Stimulated activated CD4-positive, alpha-beta T cell treated with anti-CD3 and anti-CD28 coated beads, TNF-alpha, amount 100 ng/mL, for 1 hour (primary cell): ENCODE measurements around the gene OR2Y1.
"Not testable (repeated sequence)": the region's sequence is repeated elsewhere in the genome, so short reads cannot be mapped to it uniquely, and the experiment has no call there.

ENCODE experiments used
- DNase-seq, 3 donors: peaks; one replicate each; pipeline ENCODE4 v3.0.0-alpha.2; 2020; ENCODE audit warnings: low read depth in 3 of 3, low spot score in 1 of 3

The OR2Y1 gene, protein sequence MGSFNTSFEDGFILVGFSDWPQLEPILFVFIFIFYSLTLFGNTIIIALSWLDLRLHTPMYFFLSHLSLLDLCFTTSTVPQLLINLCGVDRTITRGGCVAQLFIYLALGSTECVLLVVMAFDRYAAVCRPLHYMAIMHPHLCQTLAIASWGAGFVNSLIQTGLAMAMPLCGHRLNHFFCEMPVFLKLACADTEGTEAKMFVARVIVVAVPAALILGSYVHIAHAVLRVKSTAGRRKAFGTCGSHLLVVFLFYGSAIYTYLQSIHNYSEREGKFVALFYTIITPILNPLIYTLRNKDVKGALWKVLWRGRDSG

DNA sequence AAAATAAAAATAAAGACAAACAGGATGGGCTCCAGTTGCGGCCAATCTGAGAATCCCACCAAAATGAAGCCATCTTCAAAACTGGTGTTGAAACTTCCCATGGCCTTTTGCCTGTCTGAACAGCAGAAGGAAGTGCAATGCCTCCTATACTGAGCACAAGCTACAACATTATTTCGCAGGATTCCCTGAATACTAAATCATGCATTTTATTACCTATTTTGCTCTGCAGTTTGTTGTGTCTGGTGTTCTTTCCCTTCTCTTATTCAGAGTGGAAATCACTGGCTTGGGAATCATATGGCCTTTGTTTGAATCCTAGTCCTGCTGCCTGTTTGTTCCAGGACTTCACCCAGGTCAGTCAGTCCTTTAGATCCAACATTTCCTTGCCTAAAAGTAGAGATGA, at the start of gene OR2Y1:
Gene OR2Y1 (minus strand): TSS at position 101 of the 400 bp plus-strand sequence. CDS start 0 bp downstream, at position 101.
- no peak for DNase-seq

DNA sequence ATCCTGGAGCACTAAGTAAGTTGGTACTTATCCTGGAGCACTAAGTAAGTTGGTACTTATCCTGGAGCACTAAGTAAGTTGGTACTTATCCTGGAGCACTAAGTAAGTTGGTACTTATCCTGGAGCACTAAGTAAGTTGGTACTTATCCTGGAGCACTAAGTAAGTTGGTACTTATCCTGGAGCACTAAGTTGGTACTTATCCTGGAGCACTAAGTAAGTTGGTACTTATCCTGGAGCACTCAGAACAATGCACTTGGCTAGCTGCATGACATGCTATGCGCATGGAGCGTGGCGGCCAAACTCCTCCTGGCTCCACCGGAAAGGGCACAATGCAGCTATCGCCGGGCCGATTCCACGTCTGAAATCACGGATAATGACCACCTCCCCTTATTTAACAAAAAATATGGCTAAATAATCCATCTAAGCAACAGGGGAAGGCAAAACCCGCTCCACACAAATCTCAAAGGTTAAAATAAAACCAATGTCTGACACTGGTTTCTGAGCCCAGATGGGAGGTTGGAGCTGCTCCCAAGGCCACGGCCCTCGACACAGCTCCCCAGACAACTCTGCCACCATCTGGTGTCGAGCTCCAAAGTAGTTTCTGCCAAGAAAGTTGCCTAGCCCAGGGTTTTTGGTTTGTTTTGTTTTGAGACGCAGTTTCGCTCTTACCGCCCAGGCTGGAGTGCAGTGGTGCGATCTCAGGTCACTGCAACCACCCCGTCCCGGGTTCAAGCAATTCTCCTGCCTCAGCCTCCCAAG, 49.0 kb upstream of the OR2Y1 start:
- DNase-seq, result not testable (repeated sequence)

DNA sequence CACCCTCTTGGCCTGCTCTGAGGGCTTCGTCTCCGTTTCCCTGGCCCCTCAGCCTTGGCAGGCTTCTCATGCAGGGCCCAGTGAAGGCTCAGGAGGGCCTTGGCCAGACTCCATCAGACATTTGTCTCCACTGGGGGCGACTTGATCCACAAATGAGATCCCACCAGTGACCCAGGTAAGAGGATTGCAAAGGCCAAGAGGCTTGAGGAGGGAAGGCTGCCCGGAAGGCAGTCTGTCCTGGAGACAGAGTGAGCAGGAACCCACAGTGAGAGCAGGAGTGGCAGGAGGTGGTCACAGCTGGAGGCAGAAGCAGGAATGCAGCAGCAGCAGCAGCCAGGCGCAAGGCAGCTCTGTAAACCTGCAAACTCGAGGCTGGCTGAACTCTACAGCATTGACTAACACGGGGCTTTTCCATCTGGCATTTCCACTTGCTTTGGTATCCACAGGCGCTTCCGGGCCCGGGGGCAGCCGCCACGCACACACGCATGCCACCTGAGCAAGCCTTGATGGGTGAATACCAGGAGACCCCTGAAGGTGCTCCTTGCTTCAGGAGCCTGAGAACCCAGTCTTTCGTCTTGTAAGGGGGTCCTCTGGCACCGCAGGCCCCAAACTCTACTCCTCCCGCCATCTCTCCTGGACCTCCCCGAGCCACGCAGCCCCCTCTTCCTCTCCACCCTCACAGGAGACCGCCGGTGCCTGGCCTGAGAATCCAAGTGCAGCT, 48.0 kb upstream of the OR2Y1 start:
- DNase-seq, result no peak

DNA sequence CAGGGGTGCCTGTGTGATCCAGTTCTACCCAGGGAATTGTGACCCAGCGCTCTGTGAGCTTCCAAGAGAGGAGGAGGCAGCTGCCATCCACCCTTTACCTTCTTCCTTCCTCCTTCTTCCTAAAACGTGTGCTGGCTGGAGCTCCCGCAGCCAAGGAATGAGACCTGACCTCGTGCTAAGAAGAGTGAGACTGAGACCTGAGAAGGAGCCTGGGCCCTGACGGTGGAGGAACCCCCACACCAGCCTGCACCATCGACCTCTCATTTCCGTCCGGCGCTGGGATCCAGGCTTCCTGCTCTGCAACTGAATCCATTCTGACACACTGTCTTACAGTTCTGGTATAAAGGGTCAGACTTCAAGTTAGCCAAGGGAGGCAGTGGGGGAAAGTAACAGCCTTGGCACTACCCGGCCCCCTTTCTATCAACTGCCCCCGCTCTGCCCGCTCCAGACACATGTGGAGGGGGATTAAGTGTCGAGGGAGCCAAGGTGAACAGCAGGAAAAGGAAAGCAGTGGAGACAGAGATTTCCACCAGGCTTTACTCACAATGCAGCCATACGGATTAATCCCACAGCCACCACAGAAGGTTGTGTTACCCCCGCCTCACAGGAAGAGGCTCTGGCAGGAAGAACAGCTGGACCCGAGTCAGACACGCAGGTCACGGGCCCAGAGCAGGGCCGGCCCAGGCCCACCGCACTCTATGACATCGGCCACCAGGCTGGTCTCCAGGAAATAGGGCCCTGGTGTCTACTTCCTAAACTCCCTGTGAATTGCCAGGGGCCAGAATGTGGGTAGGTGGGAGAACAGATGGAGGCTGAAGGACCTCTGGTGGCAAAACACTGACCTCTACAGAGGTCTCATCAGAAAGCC, 46.9 kb upstream of the OR2Y1 start:
- DNase-seq, result no peak

- DNase-seq, result no peak
Measured at GRCh38 chr5:180785794-180786221, 46.0 kb upstream of the OR2Y1 start.

DNA sequence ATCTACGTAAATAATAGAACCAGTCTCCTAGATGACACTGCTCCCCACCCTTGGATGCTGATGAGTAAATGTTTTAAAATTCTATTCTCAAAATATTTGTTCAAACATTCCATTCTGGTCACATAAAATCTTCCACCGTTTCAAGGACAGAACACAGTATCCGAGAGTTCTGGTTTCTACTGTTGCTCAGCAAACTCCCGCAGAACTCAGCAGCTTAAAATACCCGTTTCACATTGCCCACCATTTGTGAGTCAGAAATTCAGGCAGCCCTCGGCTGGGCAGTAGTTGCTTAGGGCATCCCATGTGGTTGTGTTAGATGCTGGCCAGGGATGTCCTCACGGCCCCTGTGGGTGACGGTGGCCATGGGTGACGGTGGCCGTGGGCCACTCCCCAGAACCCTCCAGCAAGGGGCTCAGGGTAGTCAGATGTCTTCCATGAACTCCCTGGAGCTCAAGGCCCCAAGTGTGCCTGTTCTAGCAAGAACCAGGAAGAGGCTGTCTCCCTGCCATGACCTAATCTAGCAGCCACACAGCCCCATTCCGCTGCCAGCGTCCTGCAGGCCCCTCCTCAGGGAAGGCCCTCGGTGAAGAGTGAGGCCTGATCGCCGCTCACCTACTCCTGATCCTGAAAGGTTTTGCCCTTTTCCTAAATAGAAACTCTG, 45.4 kb upstream of the OR2Y1 start:
- DNase-seq, result no peak

GRCh38 chr5:180784497-180785097, 44.7 kb upstream of the OR2Y1 start:
- DNase-seq, result peak; percentile 49 to 53 (median 51)

DNA sequence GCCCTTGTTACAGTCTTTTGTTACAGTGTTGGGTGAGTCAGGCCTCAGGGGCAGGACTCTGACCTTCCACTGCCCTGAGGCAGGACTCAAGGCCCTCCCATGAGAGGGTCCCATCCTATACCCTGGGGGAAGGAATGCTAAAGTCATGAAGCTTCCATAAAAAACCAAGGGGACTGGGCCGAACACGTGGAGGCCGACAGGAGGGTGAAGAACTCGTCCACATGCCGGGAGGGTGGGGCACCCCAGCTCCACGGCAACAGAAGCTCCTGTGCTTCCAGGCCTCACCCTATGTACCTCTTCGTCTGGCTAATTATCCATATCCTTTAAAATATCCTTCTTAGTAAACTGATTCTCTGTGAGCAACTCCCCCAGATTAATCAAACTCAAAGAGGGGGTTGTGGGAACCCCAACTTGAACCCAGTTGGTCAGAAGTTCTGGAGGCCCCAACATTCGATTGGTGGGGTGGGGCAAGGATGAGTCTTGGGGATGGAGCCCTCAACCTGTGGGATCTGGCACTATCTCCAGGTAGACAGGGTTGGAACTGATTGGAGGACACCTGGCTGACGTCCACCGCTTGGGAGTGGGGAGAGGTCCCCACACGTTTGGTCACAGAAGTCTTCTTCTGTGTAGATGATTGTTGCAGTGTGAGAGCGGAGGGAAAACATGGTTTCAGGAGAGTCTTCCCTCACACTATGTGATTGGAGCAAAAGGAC, 43.6 kb upstream of the OR2Y1 start:
- no peak for DNase-seq

DNA sequence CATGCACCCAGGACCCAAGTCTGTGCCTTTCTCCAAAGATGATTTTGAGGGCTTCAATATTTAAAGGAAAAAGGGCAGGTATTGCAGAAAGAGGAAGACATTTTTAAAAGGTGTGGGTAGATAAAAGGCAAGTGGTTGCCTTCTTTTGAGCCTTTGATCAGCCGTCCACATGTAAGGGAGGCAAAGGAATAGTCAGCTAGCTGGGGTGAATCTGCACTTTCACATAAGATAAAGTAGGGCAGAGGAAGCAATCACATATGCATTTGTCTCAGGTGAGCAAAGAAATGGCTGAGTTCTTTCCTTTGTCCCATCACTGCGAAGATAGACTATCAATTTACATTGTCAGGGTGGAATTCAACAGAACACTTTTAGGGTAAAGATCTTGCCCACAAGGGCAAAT, 42.9 kb upstream of the OR2Y1 start:
- no peak for DNase-seq

DNA sequence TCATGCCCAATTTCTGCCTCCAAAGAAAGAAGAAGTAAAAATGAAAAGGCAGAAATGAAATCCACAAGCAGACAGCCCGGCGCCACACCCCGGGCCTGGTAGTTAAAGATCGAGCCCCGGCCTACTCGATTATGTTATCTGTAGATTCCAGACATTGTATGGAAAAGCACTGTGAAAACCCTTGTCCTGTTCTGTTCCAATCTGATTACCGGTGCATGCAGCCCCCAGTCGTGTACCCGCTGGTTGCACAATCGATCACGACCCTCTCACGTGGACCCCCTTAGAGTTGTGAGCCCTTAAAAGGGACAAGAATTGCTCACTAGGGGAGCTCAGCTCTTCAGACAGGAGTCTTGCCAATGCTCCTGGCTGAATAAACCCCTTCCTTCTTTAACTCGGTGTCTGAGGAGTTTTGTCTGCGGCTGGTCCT, 42.1 kb upstream of the OR2Y1 start:
- DNase-seq, result not testable (repeated sequence)

DNA sequence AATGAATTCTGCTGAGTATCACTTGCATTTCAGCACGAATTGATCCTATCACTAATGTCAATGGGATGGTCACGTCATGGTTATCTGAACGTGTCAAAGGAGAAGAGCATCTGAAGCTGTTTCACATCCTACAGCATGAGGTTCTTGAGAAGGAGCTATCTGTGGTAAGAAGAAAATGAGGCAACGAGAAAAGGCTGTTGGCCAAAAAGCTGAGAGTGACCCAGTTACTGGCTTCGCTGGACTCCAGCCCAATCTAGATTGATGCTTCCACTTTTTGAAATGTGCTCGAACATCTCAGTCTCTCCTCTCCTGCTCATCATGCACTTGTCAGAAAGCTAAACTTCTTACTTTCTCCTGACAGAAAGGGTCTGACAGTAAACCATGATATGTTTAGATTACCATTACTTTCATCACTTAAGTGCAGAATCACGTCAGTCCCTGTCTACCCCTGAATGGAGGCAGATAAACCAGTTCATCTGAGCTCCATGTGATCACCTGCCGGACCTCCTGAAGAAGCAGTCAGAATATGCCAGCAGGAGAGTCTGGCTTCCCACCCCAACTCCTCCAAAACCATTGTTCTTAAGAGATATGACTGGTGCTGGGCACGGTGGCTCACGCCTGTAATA, 40.2 kb upstream of the OR2Y1 start:
- no peak for DNase-seq

DNA sequence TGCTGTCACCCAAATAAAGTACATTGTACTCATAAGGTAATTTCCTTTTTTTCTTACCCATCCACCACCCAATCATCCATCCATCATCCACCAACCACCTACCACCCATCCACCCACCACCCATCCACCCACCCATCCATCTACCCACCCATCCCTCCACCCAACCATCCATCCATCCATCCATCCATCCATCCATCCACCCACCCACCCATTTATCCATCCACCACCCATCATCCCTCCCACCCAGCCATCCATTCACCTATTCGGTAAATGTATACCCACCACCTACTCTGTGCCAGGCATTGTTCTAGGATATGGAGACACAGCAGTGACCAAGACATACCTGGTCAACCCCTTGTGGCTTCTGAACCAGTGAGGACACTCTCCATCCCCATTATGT, 37.6 kb upstream of the OR2Y1 start:
- no peak for DNase-seq

- DNase-seq, result no peak
Measured at GRCh38 chr5:180776376-180776775, 36.5 kb upstream of the OR2Y1 start.

GRCh38 chr5:180775624-180776023, 35.8 kb upstream of the OR2Y1 start:
- DNase-seq, result no peak

GRCh38 chr5:180771839-180772238, 32.0 kb upstream of the OR2Y1 start:
- no peak for DNase-seq

DNA sequence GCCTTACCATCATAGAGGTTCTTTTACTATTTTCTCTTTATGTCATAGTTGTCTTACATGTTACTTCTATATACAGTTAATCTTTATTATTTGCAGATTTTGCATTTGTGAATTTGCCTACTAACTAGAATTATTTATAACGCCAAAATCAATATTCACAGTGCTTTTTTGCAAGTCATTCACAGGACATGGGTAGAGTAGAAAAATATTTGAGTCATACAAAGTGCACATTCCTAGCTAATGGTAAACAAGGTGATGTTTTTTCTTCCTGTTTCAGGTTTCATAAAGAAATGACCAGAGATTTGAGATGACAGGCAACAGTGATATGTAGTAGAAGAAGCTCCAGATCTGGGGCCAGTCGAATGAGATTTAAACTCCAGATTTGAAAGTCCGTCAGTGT, 30.0 kb upstream of the OR2Y1 start:
- DNase-seq, result no peak

DNA sequence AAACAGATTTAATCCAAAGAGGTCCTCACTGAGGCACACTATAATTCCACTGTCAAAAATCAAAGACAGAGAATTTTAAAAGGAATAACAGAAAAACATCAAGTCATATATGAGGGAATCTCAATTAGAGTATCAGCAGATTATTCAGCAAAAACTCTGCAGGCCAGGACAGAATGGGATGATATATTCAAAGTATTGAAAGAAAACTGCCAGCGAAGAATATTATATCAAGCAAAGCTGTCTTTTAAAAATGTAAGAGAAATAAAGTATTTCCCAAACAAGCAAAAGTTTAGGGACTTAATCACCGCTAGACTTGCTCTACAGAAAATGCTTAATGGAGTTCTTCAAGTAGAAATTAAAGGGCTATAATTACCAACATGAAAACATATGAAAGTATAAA, 15.7 kb upstream of the OR2Y1 start:
- no peak for DNase-seq

- no peak for DNase-seq
Measured at GRCh38 chr5:180744253-180744652, 4.4 kb upstream of the OR2Y1 start.

DNA sequence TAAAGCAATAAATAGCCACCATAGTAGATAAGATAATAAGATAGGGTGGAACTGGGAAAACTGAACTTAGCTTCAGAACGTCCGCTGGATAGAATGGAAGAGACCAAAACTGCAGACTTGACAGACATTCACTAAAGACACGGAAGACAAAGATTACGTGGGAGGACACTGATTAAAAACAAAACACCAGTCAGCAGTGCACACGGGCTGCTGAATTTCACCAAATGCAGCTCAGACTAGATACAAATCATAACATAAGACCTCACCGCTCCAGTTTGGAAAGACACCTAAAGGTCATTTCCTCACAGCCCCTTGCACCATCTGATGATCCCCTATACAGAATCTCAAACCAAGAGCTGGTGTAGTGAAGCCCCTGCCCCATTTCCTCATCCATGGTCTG, 2.9 kb upstream of the OR2Y1 start:
- DNase-seq, result no peak
